WTC11 (cell line): Measurements from ENCODE around the gene KCNQ2. TPM values are rescaled to one million over a fixed set of nuclear protein-coding genes. Genes with fewer than 3 reads are reported as not detected.

Source experiments
- ATAC-seq: fragments of 200-7000 bp; cut with Tn5 transposase; 2 replicates; pipeline ENCODE4 v1.10.0; 2021; ENCODE audit warnings: mild to moderate bottlenecking, moderate library complexity
- CTCF ChIA-PET: fragments of 300-600 bp; sonication (Branson Sonifier 250); formaldehyde crosslinking; loops from one replicate; lab custom pipeline; 2021; ENCODE audit warnings: antibody characterized with exemption; lab: Charles Lee
- POLR2A ChIA-PET: fragments of 350-600 bp; sonication (Branson Sonifier 250); formaldehyde crosslinking; loops from one replicate; lab custom pipeline; 2021; ENCODE audit warnings: antibody characterized with exemption; lab: Charles Lee
- DNase-seq: peaks from one replicate; pipeline ENCODE4 v3.0.0; 2021; ENCODE audit warnings: low spot score
- H3K27ac Mint-ChIP-seq: 2 replicates; pipeline ENCODE4 v1.8.0; 2021; ENCODE audit warnings: mixed read lengths
- H3K27me3 Mint-ChIP-seq: 2 replicates; pipeline ENCODE4 v1.8.0; 2021; ENCODE audit warnings: low read depth, mild to moderate bottlenecking, moderate library complexity, mixed read lengths
- H3K36me3 Mint-ChIP-seq: 2 replicates; pipeline ENCODE4 v1.8.0; 2021; ENCODE audit warnings: mixed read lengths
- H3K4me1 Mint-ChIP-seq: 2 replicates; pipeline ENCODE4 v1.8.0; 2022; ENCODE audit warnings: mixed read lengths
- H3K4me3 Mint-ChIP-seq: 2 replicates; pipeline ENCODE4 v1.8.0; 2021; ENCODE audit warnings: mild to moderate bottlenecking, moderate library complexity, mixed read lengths
- H3K9me3 Mint-ChIP-seq: 2 replicates; pipeline ENCODE4 v1.8.0; 2021; ENCODE audit warnings: mixed read lengths
- ATF1 ChIP-seq: sonication (generic); formaldehyde crosslinking; IDR thresholded peaks from 2 replicates; pipeline ENCODE4 v1.8.1; 2023; ENCODE audit warnings: mild to moderate bottlenecking, moderate library complexity, missing genetic modification reagents
- FOXP1 ChIP-seq: sonication (generic); formaldehyde crosslinking; IDR thresholded peaks from 2 replicates; pipeline ENCODE4 v1.8.0; 2022; ENCODE audit warnings: missing genetic modification reagents, mild to moderate bottlenecking, moderate library complexity, borderline replicate concordance
- JUN ChIP-seq: sonication (generic); formaldehyde crosslinking; IDR thresholded peaks from 2 replicates; pipeline ENCODE4 v1.8.0; 2023; ENCODE audit warnings: mild to moderate bottlenecking, missing genetic modification reagents
- NFATC4 ChIP-seq: fragments of 250-450 bp; sonication (Bioruptor Pico); IDR thresholded peaks from 2 replicates; pipeline ENCODE4 v1.9.0; 2021; ENCODE audit warnings: mild to moderate bottlenecking
- NR2C2 ChIP-seq: sonication (generic); formaldehyde crosslinking; IDR thresholded peaks from 2 replicates; pipeline ENCODE4 v1.8.0; 2022; ENCODE audit warnings: mild to moderate bottlenecking, missing genetic modification reagents
- RELA ChIP-seq: sonication (generic); formaldehyde crosslinking; IDR thresholded peaks from 2 replicates; pipeline ENCODE4 v1.8.1; 2022; ENCODE audit warnings: missing genetic modification reagents, mild to moderate bottlenecking, borderline replicate concordance
- total RNA-seq: library from RNA; stranded (reverse); gene quantifications from 3 replicates; pipeline ENCODE4 v1.2.3, GENCODE V29; 2021
- TF ChIP-seq, protein P1 (sequence below): sonication (generic); formaldehyde crosslinking; IDR thresholded peaks from 2 replicates; pipeline ENCODE4 v1.8.1; 2023; ENCODE audit warnings: mild to moderate bottlenecking, missing genetic modification reagents, borderline replicate concordance
- TF ChIP-seq, protein P2 (sequence below): sonication (generic); formaldehyde crosslinking; IDR thresholded peaks from 2 replicates; pipeline ENCODE4 v1.8.0; 2022; ENCODE audit warnings: missing genetic modification reagents

The KCNQ2 gene
- total RNA-seq, 1 experiment from 2014 or later, result 99.8 TPM

DNA sequence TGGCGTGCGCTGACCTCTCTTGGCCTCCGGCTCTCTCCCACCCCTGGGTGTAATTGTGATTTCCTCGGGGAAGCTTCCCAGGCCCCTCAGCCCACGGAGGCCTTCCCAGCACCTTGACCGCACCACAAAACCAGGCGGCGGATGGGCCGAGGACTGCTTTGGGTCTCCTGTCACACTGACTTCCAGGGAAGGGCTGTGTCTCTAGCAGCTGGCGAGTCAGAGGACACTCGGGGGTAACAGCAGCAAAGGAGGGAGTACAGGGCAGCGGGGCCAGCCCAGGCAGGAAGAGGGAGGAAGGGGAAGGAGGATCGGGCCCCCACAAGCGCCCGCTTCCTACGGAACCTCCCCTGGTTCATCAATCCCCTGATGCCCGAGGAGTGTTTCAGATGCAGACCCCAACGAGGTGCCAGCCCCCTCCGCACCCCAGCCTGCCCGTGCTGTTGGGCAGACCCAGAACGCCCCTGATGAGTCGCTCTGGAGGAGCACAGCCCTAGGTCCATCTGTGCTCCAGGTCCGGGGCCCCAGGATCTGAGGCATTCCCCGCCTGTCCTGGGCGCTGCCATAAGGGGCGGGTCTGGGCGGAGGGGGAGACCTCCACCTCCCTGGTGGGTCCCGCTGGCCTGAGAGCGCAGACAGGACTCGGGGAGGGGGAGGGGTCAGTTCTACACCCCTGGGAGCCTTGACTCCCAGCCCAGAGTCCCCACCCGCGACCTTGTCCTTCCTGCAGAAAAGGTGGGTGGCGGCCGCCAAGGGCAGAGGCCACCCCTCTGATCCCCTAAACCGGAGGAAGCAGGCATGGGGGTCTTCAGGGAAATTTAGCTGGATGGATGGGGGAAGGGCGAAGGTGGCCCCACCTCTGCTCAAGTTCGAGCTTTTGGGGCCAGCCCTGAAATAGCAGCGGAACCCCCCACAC is 112.3 kb downstream of the KCNQ2 start (continued):
- TF ChIP-seq, protein P1, sequence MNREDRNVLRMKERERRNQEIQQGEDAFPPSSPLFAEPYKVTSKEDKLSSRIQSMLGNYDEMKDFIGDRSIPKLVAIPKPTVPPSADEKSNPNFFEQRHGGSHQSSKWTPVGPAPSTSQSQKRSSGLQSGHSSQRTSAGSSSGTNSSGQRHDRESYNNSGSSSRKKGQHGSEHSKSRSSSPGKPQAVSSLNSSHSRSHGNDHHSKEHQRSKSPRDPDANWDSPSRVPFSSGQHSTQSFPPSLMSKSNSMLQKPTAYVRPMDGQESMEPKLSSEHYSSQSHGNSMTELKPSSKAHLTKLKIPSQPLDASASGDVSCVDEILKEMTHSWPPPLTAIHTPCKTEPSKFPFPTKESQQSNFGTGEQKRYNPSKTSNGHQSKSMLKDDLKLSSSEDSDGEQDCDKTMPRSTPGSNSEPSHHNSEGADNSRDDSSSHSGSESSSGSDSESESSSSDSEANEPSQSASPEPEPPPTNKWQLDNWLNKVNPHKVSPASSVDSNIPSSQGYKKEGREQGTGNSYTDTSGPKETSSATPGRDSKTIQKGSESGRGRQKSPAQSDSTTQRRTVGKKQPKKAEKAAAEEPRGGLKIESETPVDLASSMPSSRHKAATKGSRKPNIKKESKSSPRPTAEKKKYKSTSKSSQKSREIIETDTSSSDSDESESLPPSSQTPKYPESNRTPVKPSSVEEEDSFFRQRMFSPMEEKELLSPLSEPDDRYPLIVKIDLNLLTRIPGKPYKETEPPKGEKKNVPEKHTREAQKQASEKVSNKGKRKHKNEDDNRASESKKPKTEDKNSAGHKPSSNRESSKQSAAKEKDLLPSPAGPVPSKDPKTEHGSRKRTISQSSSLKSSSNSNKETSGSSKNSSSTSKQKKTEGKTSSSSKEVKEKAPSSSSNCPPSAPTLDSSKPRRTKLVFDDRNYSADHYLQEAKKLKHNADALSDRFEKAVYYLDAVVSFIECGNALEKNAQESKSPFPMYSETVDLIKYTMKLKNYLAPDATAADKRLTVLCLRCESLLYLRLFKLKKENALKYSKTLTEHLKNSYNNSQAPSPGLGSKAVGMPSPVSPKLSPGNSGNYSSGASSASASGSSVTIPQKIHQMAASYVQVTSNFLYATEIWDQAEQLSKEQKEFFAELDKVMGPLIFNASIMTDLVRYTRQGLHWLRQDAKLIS (CRISPR knock-in tag), result no peak
- TF ChIP-seq ATF1 (no peak), RELA (no peak), NFATC4 (CRISPR knock-in tag) (no peak)

DNA sequence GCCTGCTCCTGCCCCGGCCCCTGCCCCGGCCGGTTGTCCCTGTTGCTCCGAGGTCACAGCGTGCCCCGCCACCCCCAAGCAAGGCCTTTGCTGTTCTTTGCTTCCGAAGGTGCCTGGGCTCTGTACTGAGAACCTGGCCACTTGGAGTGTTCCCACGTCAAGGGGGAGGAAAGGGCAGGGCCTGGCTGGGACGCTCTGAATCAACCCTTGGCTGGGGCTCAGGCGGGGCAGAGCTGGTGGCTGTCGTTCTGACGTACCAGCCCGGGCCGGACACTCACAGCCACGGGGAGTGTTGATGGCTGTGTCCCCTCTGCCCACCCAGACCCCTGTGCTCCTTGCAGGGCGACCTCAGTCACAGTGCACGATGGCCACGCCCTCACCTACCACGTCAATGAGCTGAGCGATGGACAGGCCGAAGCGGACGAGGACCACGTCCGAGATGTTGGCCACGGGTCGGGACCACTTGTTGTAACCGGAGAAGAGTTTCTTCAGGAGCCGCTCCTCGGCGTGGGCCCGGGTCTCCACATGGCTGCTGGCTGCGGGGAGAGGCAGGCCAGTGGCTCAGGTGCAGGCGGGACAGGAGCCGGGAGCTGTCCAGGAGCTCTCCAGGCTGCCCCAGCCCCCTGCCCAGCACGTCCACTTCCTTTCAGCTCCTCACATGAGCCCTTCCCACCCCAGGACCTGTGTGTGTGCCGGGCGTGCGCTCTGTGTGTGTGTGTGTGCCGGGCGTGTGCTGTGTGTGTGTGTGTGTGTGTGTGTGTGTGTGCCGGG is 113.1 kb downstream of the KCNQ2 start:
- no peaks in the 10 kb centered on the region for H3K9me3 Mint-ChIP-seq
- ATAC-seq (no peak), DNase-seq (no peak)
- peaks cover 12% of the 10 kb centered on the region for H3K27me3 Mint-ChIP-seq
- ChIA-PET POLR2A (no interaction called here), CTCF (interaction anchor here (0.7 to 4.1 kb wide), 6 partner anchors 12 to 50 kb away, joined by 3 to 37 read pairs (median 5); no protein-coding TSS in a partner anchor)
- H3K27ac Mint-ChIP-seq, result no peak overlapping the region
- no peaks in the 10 kb centered on the region for H3K36me3 Mint-ChIP-seq
- H3K4me1 Mint-ChIP-seq, result peaks cover 11% of the 10 kb centered on the region
- H3K4me3 Mint-ChIP-seq, result no peak overlapping the region
- TF ChIP-seq, protein P2, sequence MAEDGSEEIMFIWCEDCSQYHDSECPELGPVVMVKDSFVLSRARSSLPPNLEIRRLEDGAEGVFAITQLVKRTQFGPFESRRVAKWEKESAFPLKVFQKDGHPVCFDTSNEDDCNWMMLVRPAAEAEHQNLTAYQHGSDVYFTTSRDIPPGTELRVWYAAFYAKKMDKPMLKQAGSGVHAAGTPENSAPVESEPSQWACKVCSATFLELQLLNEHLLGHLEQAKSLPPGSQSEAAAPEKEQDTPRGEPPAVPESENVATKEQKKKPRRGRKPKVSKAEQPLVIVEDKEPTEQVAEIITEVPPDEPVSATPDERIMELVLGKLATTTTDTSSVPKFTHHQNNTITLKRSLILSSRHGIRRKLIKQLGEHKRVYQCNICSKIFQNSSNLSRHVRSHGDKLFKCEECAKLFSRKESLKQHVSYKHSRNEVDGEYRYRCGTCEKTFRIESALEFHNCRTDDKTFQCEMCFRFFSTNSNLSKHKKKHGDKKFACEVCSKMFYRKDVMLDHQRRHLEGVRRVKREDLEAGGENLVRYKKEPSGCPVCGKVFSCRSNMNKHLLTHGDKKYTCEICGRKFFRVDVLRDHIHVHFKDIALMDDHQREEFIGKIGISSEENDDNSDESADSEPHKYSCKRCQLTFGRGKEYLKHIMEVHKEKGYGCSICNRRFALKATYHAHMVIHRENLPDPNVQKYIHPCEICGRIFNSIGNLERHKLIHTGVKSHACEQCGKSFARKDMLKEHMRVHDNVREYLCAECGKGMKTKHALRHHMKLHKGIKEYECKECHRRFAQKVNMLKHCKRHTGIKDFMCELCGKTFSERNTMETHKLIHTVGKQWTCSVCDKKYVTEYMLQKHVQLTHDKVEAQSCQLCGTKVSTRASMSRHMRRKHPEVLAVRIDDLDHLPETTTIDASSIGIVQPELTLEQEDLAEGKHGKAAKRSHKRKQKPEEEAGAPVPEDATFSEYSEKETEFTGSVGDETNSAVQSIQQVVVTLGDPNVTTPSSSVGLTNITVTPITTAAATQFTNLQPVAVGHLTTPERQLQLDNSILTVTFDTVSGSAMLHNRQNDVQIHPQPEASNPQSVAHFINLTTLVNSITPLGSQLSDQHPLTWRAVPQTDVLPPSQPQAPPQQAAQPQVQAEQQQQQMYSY (CRISPR knock-in tag), result no peak
- no peak for TF ChIP-seq JUN (CRISPR knock-in tag)
- peak; percentile 27; the same call in 1 of the 2 replicates for TF ChIP-seq FOXP1 (CRISPR knock-in tag)

DNA sequence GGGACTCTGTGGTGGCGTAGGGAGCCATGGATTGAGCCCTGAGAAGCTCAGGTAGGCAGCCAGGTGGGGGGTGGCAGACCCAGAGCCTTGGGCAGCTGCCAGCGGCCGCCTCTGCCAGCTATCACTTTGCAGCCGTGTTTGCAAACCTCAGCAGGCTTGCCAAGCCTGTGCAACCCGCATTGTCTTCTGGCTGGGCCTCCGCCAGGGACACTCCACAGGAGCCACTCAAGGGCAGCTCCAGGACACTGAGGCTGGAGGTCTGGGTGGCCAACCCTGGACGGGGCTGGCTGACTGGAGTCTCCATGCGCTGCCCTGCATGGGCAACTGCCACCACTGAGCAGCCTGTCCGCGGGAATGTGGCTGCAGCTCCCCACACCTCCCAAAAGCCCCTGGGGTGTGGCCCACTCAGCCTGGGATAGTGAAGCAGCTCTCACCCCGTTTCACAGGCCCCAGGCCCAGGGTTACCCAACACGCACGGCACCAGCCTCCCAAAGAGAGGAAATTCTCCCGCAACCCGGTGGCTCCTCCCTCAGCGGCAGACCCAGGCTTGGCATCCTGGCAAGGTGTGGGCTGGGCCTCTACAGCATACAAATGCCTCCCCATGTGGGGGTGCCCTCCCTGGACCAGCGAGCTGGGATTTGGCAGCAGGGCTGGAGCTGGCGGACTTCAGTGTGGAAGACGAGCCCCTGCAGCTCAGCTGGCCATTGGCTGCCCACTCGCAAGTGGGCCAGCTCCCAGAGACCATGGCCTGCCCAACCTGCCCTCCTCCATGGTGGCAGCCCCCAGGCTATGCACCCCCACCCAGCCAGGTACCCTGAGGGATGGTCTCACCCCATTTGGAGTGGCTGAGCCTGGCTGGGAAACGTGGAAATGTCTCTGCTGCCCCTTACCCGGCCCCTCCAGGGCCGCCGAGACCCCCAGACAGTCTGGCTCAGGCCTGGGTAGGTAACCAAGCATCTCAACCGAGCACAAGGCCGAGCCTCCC is 114.2 kb downstream of the KCNQ2 start:
- ATAC-seq, result no peak
- H3K27ac Mint-ChIP-seq, result no peak overlapping the region
- no peaks in the 10 kb centered on the region for H3K36me3 Mint-ChIP-seq
- ChIA-PET POLR2A (no interaction called here), CTCF (interaction anchor here (1.8 to 3.2 kb wide), 3 partner anchors 19 to 48 kb away, joined by 7 to 18 read pairs (median 8); no protein-coding TSS in a partner anchor)
- no peak overlapping the region for H3K4me3 Mint-ChIP-seq
- no peak for DNase-seq
- TF ChIP-seq NR2C2, result no peak
- H3K27me3 Mint-ChIP-seq, result peaks cover 12% of the 10 kb centered on the region
- no peaks in the 10 kb centered on the region for H3K9me3 Mint-ChIP-seq
- peaks cover 11% of the 10 kb centered on the region for H3K4me1 Mint-ChIP-seq
